A549 (cell line): ENCODE measurements around the gene PLIN5.

Source experiments
- JUNB ChIP-seq: fragments of >200 bp; sonication (Bioruptor Twin); formaldehyde crosslinking; IDR thresholded peaks from 2 replicates; pipeline ENCODE4 v1.6.1; 2016
- MAZ ChIP-seq: fragments of 150-350 bp; IDR thresholded peaks from 2 replicates; pipeline ENCODE4 v1.6.1; 2014; ENCODE audit warnings: antibody characterized with exemption, low read depth, low read length, borderline replicate concordance
- NPAS2 ChIP-seq: fragments of 250-450 bp; sonication (Bioruptor Pico); IDR thresholded peaks from 2 replicates; pipeline ENCODE4 v1.8.0; 2022; ENCODE audit warnings: mild to moderate bottlenecking, moderate library complexity, borderline replicate concordance
- POLR2A ChIP-seq: IDR thresholded peaks from 2 replicates; pipeline ENCODE4 v1.6.1; 2012; ENCODE audit warnings: mild to moderate bottlenecking, low read length
- RAD21 ChIP-seq, 2 experiments: fragments of >200 bp in 1 of 2; sonication (Bioruptor Twin) in 1 of 2; formaldehyde crosslinking in 1 of 2; IDR thresholded peaks in 1 of 2; conservative IDR thresholded peaks in 1 of 2; 2 replicates in 1 of 2; 3 replicates in 1 of 2; pipeline ENCODE4 v1.6.1; 2012 to 2018; ENCODE audit warnings: inconsistent platforms in 1 of 2
- REST ChIP-seq: fragments of 200-600 bp; sonication (generic); IDR thresholded peaks from 2 replicates; pipeline ENCODE4 v1.6.1; 2016; ENCODE audit warnings: antibody characterized with exemption, mild to moderate bottlenecking, moderate library complexity
- RFX5 ChIP-seq: fragments of 450-650 bp; IDR thresholded peaks from 2 replicates; pipeline ENCODE4 v1.7.1; 2014; ENCODE audit warnings: antibody characterized with exemption, mild to moderate bottlenecking, moderate library complexity
- RNF2 ChIP-seq: fragments of 200-600 bp; sonication (generic); IDR thresholded peaks from 2 replicates; pipeline ENCODE4 v1.6.1; 2016; ENCODE audit warnings: low read depth, mild to moderate bottlenecking, antibody characterized with exemption, moderate library complexity, borderline replicate concordance
- TF ChIP-seq, protein P1 (sequence below): fragments of >200 bp; sonication (Bioruptor Twin); formaldehyde crosslinking; IDR thresholded peaks from 3 replicates; pipeline ENCODE4 v1.5.1; 2016

GRCh38 chr19:4499318-4499717, 35.7 kb downstream of the PLIN5 start:
- TF ChIP-seq REST: no peak
- TF ChIP-seq, protein P1, sequence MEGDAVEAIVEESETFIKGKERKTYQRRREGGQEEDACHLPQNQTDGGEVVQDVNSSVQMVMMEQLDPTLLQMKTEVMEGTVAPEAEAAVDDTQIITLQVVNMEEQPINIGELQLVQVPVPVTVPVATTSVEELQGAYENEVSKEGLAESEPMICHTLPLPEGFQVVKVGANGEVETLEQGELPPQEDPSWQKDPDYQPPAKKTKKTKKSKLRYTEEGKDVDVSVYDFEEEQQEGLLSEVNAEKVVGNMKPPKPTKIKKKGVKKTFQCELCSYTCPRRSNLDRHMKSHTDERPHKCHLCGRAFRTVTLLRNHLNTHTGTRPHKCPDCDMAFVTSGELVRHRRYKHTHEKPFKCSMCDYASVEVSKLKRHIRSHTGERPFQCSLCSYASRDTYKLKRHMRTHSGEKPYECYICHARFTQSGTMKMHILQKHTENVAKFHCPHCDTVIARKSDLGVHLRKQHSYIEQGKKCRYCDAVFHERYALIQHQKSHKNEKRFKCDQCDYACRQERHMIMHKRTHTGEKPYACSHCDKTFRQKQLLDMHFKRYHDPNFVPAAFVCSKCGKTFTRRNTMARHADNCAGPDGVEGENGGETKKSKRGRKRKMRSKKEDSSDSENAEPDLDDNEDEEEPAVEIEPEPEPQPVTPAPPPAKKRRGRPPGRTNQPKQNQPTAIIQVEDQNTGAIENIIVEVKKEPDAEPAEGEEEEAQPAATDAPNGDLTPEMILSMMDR: no peak
- no peak for TF ChIP-seq JUNB
- no peak for TF ChIP-seq NPAS2 (CRISPR knock-in tag)
- TF ChIP-seq RFX5: no peak
- TF ChIP-seq RNF2: no peak
- no peak for TF ChIP-seq POLR2A
- TF ChIP-seq RAD21 (conservative IDR thresholded peaks at IDR 0.05 in 1 of 2, IDR thresholded peaks at IDR 0.05 in 1 of 2): no peak
- no peak for TF ChIP-seq MAZ
